ENCODE measurements around the gene CNTN6.

Gene CNTN6

DNA sequence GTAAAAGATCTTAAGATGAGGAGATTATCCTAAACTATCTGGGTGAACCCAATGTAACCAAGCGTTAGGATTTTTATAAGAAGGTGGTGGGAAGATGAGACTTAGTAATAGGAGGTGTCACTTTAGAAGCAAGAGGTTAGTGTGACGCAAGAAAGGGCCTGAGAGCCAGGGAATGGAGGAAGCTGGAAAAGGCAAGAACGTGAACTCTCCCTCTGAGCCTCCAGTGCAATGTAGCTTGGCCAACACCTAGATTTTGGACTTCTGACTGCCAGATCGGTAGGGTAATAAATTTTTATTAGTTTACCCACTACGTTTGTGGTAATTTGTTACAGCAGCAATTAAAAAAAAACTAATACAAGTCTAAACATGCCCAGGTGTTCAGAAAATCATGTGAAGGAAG lies 20.8 kb upstream of the CNTN6 start:
- Mint-ChIP-seq H3K4me1 (no peaks in the 10 kb centered on the region), H3K4me3 (no peak overlapping the region), H3K9me3 (peaks cover 4% of the 10 kb centered on the region), H3K27ac (peak overlapping the region; percentile 4), H3K27me3 (ENCODE audit: low read depth, poor library complexity) (no peaks in the 10 kb centered on the region), H3K36me3 (ENCODE audit: low read depth) (no peaks in the 10 kb centered on the region)
- no peak for DNase-seq
- TF ChIP-seq, protein P1, sequence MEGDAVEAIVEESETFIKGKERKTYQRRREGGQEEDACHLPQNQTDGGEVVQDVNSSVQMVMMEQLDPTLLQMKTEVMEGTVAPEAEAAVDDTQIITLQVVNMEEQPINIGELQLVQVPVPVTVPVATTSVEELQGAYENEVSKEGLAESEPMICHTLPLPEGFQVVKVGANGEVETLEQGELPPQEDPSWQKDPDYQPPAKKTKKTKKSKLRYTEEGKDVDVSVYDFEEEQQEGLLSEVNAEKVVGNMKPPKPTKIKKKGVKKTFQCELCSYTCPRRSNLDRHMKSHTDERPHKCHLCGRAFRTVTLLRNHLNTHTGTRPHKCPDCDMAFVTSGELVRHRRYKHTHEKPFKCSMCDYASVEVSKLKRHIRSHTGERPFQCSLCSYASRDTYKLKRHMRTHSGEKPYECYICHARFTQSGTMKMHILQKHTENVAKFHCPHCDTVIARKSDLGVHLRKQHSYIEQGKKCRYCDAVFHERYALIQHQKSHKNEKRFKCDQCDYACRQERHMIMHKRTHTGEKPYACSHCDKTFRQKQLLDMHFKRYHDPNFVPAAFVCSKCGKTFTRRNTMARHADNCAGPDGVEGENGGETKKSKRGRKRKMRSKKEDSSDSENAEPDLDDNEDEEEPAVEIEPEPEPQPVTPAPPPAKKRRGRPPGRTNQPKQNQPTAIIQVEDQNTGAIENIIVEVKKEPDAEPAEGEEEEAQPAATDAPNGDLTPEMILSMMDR (IDR thresholded peaks at IDR 0.05) = no peak

DNA sequence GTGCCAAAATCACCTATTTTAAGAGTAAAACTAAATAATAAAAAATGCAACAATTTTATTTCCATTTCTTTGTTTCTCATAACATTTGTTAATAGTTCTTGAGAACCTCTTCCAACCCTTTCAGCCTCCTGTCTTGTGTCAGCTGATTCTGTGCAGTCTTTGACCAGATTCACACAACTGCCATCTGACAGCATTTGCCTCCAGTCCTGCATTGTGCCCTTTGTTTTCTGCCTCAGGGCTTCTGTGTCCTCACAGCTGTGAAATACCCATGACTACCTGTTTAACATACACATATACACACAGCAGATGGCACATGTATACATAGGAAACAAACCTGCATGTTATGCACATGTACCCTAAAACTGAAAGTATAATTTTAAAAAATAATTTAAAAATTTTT lies 13.2 kb upstream of the CNTN6 start:
- Mint-ChIP-seq H3K9me3 (no peaks in the 10 kb centered on the region), H3K4me3 (no peak overlapping the region), H3K36me3 (ENCODE audit: low read depth) (no peaks in the 10 kb centered on the region), H3K27ac (no peak overlapping the region), H3K27me3 (ENCODE audit: low read depth, poor library complexity) (peaks cover 3% of the 10 kb centered on the region), H3K4me1 (no peaks in the 10 kb centered on the region)
- no peak for DNase-seq
- TF ChIP-seq, protein P1 (IDR thresholded peaks at IDR 0.05) = no peak

DNA sequence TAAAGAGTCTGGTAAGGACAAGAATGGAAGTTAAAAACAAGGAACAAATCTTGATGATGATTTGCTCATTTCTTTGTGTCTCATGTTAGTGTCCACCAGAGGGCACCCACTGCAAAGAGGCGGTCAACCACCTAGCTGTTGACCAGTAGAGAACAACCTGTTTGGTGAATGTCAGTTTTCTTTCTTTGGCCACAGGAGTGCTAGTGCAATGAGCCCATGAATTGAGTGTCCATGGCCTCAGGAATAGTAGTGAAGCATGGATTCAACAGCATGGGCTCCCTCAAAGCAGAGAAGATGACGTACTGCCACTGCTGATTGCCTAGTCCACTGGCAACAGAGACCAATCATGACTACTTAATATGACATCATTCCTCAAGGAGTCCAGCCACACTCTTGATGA lies 10.7 kb upstream of the CNTN6 start:
- no peak overlapping the region for H3K27ac Mint-ChIP-seq

DNA sequence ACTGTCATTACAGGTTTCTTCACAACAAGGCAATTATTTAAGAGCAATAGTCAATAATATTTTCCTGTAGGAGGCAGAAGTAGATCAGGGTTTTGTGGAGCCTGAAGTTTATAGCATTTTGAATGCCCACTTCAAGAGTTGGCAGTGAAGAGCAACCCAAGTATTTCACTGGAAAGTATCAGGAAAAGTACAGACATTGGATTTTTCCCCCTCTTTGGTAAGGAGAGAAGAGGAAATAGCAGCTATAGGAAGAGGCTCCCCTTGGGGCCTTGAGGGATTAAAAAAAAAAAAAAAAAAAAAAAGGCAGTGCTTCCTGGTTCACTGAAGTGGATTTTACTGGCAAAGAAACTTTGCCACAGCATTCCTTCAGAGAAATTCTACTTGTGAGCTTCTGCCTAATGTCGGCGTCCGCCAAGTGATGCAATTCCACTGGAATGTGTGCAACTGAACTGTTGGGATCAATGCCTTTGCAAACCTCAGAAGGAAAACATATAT lies 5.7 kb upstream of the CNTN6 start:
- H3K9me3 Mint-ChIP-seq = no peaks in the 10 kb centered on the region
- H3K36me3 Mint-ChIP-seq (ENCODE audit: low read depth) = no peaks in the 10 kb centered on the region
- H3K4me1 Mint-ChIP-seq = peaks cover 11% of the 10 kb centered on the region
- TF ChIP-seq, protein P1 (IDR thresholded peaks at IDR 0.05) = no peak
- no peak overlapping the region for H3K4me3 Mint-ChIP-seq
- no peak for DNase-seq
- no peak overlapping the region for H3K27ac Mint-ChIP-seq
- peaks cover 5% of the 10 kb centered on the region for H3K27me3 Mint-ChIP-seq (ENCODE audit: low read depth, poor library complexity)

More for the DNA sequence above, 10.7 kb upstream of the CNTN6 start:
- H3K27me3 Mint-ChIP-seq (ENCODE audit: low read depth, poor library complexity) = peaks cover 3% of the 10 kb centered on the region
- H3K4me1 Mint-ChIP-seq = peaks cover 4% of the 10 kb centered on the region
- no peaks in the 10 kb centered on the region for H3K9me3 Mint-ChIP-seq
- TF ChIP-seq, protein P1 (IDR thresholded peaks at IDR 0.05) = peak; percentile 71
- peak; percentile 56 for DNase-seq
- H3K36me3 Mint-ChIP-seq (ENCODE audit: low read depth) = no peaks in the 10 kb centered on the region
- no peak overlapping the region for H3K4me3 Mint-ChIP-seq

DNA sequence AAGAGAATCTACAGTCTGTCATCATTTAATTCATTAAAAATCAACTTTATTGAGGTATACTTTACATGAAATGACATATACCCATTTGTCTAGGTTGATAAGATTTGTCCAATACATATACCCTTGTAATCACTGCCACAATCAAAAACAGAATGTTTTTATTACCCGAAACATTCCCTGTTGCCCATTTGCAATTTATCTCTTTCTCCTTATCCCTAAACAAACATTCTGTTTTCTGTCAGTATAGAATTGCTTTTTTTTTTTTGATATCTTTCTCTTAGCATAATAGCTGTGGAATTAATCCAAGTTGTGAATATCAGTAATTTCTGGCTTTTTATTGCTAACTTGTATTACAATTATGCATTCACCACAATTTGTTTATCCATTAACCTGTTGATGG lies 4.3 kb upstream of the CNTN6 start:
- no peaks in the 10 kb centered on the region for H3K36me3 Mint-ChIP-seq (ENCODE audit: low read depth)
- no peak for DNase-seq
- no peak overlapping the region for H3K27ac Mint-ChIP-seq
- no peaks in the 10 kb centered on the region for H3K9me3 Mint-ChIP-seq
- H3K4me1 Mint-ChIP-seq = peaks cover 24% of the 10 kb centered on the region
- TF ChIP-seq, protein P1 (IDR thresholded peaks at IDR 0.05) = no peak
- H3K4me3 Mint-ChIP-seq = no peak overlapping the region
- peaks cover 8% of the 10 kb centered on the region for H3K27me3 Mint-ChIP-seq (ENCODE audit: low read depth, poor library complexity)

DNA sequence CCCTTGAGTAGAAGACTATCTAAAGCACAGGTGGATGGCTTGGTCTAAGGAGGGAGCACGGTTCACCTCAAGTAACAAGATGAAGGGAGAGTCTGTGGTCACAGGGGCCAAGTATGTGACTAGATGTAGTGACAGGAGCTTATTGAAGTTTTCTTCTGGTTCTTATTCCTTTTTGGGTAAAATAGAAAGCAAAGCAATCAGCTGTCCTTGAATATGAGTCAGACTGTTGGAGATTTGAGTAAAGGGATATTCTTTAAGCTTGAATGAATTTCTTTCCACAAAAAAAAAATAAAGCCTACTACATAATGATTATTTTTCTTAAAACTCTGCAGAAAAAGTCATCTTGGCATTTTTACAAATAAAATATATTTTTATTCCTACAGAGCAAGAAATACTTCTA lies 1.5 kb upstream of the CNTN6 start:
- no peak for DNase-seq
- Mint-ChIP-seq H3K36me3 (ENCODE audit: low read depth) (no peaks in the 10 kb centered on the region), H3K4me1 (peaks cover 24% of the 10 kb centered on the region), H3K27ac (no peak overlapping the region), H3K27me3 (ENCODE audit: low read depth, poor library complexity) (peaks cover 8% of the 10 kb centered on the region), H3K9me3 (no peaks in the 10 kb centered on the region), H3K4me3 (no peak overlapping the region)
- TF ChIP-seq, protein P1 (IDR thresholded peaks at IDR 0.05) = no peak
